Thoracic aorta (tissue), 2 donors: ENCODE data around the gene PTPN4. TPM values are rescaled to one million over a fixed set of nuclear protein-coding genes. Genes with fewer than 3 reads are reported as not detected.

Source experiments
- ATAC-seq: fragments of 150-250 bp; one replicate; pipeline ENCODE4 v1.8.0; 2017; ENCODE audit warnings: low read depth; ENCODE audit not compliant: insufficient number of reproducible peaks, low FRiP score
- DNase-seq: peaks from one replicate; pipeline ENCODE4 v3.0.0-alpha.2; 2020; ENCODE audit warnings: low spot score
- H3K27ac ChIP-seq, 2 donors: fragments of 200-600 bp; sonication (generic); 1 replicate in 1 of 2; 2 replicates in 1 of 2; pipeline ENCODE4 v1.5.1; 2016; ENCODE audit warnings: mild to moderate bottlenecking in 2 of 2, moderate library complexity in 2 of 2
- H3K27me3 ChIP-seq: fragments of 200-600 bp; sonication (generic); replicated peaks from 2 replicates; pipeline ENCODE4 v1.6.0; 2016; ENCODE audit warnings: mild to moderate bottlenecking; ENCODE audit not compliant: insufficient read depth
- H3K36me3 ChIP-seq: fragments of 200-600 bp; sonication (generic); one replicate; pipeline ENCODE4 v1.5.1; 2016
- H3K4me1 ChIP-seq, 2 donors: fragments of 200-600 bp; sonication (generic); 1 replicate in 1 of 2; 2 replicates in 1 of 2; pipeline versions ENCODE4 v1.5.1 to v1.6.0; 2016; ENCODE audit warnings: low read depth in 2 of 2, mild to moderate bottlenecking in 1 of 2; ENCODE audit not compliant: control insufficient read depth in 1 of 2
- H3K4me3 ChIP-seq: fragments of 200-600 bp; sonication (generic); 2 replicates; pipeline ENCODE4 v1.5.1; 2016; ENCODE audit warnings: mild to moderate bottlenecking
- H3K9me3 ChIP-seq: fragments of 200-600 bp; sonication (generic); 2 replicates; pipeline ENCODE4 v1.5.1; 2016
- total RNA-seq, 2 donors: library from RNA; depleted of rRNA; stranded (reverse); fragments of >200 nt; gene quantifications; one replicate each; pipeline versions ENCODE4 v1.1.0 to v1.2.3, GENCODE V29; 2016
- TF ChIP-seq, protein P1 (sequence below): fragments of 200-600 bp; sonication (generic); IDR thresholded peaks from one replicate; pipeline ENCODE4 v1.5.1; 2019; ENCODE audit warnings: antibody characterized with exemption

The PTPN4 gene
- total RNA-seq, 2 donors from 2014 or later, result 18.5 to 43.3 TPM

DNA sequence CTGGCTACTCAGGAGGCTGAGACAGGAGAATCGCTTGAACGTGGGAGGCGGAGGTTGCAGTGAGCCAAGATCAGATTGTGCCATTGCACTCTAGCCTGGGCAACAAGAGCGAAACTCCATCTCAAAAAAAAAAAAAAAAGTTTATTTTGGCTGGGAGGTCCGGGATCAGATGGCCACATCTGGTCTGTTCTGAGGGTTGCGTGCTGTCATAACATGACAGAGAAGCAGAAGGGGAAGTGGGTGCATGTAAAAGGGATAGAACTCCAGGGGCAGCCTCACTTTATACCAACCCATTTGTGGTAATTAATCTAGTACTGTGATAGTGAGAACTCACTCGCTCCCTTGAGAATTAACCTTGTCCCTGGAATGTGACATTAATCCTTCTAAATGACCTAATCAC, 101.2 kb downstream of the PTPN4 start:
- peaks cover 8 to 19% of the 10 kb centered on the region in 2 donors for H3K4me1 ChIP-seq
- no peaks in the 10 kb centered on the region for H3K9me3 ChIP-seq
- no peak for ATAC-seq
- H3K36me3 ChIP-seq, result no peaks in the 10 kb centered on the region
- no peak overlapping the region for H3K4me3 ChIP-seq
- no peaks in the 10 kb centered on the region for H3K27me3 ChIP-seq
- DNase-seq, result no peak
- TF ChIP-seq, protein P1, sequence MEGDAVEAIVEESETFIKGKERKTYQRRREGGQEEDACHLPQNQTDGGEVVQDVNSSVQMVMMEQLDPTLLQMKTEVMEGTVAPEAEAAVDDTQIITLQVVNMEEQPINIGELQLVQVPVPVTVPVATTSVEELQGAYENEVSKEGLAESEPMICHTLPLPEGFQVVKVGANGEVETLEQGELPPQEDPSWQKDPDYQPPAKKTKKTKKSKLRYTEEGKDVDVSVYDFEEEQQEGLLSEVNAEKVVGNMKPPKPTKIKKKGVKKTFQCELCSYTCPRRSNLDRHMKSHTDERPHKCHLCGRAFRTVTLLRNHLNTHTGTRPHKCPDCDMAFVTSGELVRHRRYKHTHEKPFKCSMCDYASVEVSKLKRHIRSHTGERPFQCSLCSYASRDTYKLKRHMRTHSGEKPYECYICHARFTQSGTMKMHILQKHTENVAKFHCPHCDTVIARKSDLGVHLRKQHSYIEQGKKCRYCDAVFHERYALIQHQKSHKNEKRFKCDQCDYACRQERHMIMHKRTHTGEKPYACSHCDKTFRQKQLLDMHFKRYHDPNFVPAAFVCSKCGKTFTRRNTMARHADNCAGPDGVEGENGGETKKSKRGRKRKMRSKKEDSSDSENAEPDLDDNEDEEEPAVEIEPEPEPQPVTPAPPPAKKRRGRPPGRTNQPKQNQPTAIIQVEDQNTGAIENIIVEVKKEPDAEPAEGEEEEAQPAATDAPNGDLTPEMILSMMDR, result no peak
- H3K27ac ChIP-seq, result no peak overlapping the region

DNA sequence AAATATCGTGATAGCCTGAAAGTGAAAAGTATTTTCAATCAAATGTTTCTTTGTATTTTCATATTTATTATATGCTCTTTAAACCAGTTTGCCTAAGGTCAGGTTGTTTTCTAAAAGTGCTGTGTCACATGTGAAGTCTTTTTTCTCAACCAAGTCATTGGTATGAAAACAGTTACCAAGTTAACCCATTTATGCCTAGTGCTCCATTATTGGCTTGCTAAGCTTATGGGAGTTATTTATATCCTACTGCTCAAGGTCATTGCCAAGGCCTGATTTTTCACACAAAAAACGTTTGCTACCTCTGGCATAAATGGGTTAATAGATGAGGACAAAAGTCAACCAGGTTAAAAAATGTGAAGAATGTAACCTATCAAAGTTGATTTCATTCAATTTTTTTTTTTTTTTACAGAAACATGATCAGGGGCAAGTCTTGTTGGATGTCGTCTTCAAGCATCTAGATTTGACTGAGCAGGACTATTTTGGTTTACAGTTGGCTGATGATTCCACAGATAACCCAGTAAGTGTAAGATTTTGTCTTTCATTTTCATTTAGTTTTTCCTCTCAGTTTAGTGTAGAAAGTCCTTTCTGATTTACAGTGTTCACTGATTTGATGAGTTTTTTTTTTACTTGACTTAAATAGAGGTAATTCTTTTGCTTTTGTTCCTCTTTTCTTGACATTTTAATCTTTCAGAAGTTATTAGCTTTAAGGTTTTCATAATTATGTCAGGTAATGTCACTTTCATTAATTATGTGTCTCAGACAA, 102.6 kb downstream of the PTPN4 start:
- ATAC-seq, result no peak
- Histone ChIP-seq H3K4me1 (peaks cover 6 to 17% of the 10 kb centered on the region in 2 donors), H3K27ac (no peak overlapping the region), H3K9me3 (no peaks in the 10 kb centered on the region), H3K4me3 (no peak overlapping the region), H3K36me3 (no peaks in the 10 kb centered on the region), H3K27me3 (no peaks in the 10 kb centered on the region)
- TF ChIP-seq, protein P1, result no peak
- DNase-seq, result no peak

DNA sequence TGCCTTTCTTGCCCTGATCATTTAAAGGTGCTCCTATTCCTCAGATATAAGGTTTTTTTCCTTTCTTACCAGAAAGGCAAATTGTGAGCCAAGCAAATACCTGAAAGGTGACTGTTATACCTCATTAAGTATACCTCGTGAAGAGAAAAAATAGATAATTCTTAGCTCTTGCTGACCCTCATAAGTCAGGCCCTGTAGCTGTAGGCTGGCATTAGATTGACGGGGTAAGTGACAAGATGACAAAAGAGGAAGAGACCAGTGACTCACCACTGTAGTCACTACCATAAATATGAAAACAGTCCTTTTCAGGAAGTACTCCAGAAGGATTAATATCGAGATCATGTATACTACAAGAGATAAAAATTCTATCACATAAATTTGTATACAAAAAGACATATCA, 104.6 kb downstream of the PTPN4 start:
- H3K4me1 ChIP-seq, result peaks cover 6 to 15% of the 10 kb centered on the region in 2 donors
- no peaks in the 10 kb centered on the region for H3K9me3 ChIP-seq
- ATAC-seq, result no peak
- no peak overlapping the region for H3K4me3 ChIP-seq
- no peak for DNase-seq
- H3K27ac ChIP-seq, result no peak overlapping the region
- no peaks in the 10 kb centered on the region for H3K27me3 ChIP-seq
- TF ChIP-seq, protein P1, result no peak
- no peaks in the 10 kb centered on the region for H3K36me3 ChIP-seq

DNA sequence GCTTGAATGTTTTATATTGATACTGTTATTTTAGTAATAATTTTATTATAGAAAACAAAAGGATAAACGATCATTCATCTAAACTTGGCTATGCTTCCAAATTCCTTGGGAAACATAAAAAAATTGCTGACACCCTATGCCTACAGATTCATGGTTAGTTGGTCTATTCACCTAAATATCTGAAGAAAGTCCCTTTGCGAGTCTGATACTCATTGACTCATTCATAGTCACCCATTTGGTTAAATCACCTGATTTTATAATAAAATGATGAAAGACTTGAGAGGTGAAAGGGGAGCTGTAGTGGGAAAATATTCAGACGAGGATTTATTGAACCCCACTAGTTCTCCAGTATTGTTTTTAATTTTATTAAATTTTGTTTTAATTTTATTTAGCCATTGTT, 112.0 kb downstream of the PTPN4 start:
- Histone ChIP-seq H3K27ac (no peak overlapping the region), H3K36me3 (no peaks in the 10 kb centered on the region), H3K4me3 (no peak overlapping the region), H3K9me3 (no peaks in the 10 kb centered on the region), H3K27me3 (no peaks in the 10 kb centered on the region), H3K4me1 (no peaks in the 10 kb centered on the region)
- ATAC-seq (no peak), DNase-seq (no peak)
- TF ChIP-seq, protein P1, result no peak

DNA sequence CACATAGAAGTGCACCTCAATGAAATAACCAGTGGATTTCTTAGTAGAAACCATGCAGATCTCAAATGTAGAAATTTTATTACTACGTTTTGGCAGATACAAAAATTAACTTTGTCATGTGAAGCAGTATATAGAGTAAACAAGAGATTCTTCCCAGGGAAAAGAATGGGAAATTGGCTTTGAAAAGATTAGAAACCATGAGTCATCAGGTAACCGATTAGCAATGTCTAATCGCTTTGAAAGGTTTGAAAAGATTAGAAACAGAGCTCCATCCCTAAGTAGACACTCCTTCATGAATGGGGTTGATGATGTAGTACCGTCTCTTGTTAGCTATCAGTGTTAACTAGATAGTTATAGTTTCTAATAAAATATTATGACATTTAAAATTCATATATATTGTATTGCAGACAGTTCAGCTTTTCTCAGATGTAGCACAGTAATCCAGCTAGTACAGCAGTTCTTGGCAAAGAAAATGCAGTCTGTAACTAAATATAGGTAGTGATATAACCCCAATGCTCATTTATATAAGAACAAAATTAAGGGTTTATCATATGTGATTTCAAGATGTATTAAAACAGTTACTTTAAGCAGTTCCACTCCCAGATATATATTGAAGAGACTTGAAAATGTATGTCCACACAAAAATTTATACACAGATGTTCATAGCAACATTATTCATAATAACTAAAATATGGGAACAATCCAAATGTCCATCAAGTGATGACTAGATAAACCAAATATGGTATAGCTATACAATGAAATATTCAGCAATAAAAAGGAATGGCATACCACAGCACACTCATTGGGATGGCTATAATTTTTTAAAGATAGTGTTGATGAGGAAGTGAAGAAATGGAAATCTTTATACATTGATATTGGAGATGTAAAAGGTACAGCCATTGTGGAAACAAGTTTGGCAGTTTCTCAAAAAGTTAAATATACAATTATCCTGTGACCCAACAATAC, 113.9 kb downstream of the PTPN4 start:
- TF ChIP-seq, protein P1, result no peak
- Histone ChIP-seq H3K4me1 (no peaks in the 10 kb centered on the region), H3K27ac (no peak overlapping the region), H3K27me3 (no peaks in the 10 kb centered on the region), H3K9me3 (no peaks in the 10 kb centered on the region), H3K36me3 (no peaks in the 10 kb centered on the region), H3K4me3 (no peak overlapping the region)
- no peak for ATAC-seq
- no peak for DNase-seq
